ENCODE measurements around the gene LAMTOR3.
"Not testable (repeated sequence)": the region's sequence is repeated elsewhere in the genome, so short reads cannot be mapped to it uniquely, and the experiment has no call there.

The LAMTOR3 gene

GRCh38 chr4:99832758-99833157 is 61.5 kb downstream of the LAMTOR3 start:
- no peak for DNase-seq (ENCODE audit: low read depth in 2 of 2, low spot score in 1 of 2)

DNA sequence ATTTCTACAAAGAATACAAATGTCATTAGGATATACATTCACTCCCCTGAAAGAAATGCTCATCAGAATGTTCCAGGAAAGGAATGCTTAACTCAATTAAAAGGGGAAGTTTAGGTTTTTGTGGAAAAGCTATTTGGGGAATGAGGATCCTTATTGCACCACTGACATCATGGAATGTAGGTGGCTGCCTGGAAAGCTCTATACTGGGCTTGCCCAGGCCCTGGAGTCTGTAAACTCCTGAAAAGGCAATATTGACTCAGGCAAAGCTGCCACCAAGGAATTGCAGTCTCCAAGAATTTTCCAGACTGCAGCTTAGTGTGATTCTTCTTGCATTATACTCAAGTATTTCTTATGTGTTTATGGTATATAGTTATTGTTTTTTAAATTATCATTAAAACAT is 61.9 kb downstream of the LAMTOR3 start:
- DNase-seq (ENCODE audit: low read depth in 2 of 2, low spot score in 1 of 2): no peak

GRCh38 chr4:99830051-99830450 is 64.2 kb downstream of the LAMTOR3 start:
- not testable (repeated sequence) for DNase-seq (ENCODE audit: low read depth in 2 of 2, low spot score in 1 of 2)

DNA sequence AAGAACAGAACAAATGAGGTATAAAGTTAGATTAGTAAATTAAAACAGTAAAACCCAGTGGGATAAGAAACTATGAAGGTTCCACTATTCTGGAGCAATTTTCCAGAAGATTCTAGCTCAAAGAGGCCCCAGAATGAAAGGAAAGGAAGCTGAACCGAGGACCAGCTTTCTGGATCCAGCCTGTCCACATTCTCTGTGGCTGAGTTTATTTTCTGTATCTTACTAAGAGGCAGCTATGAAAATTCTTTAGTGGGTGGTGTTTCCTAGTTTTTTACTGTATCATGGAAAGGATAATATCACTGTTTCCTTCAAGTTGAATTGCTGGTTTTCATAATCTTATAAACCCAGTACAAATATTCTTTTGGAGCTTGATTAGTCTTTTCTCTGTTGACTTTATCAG is 65.8 kb downstream of the LAMTOR3 start:
- DNase-seq (ENCODE audit: low read depth in 2 of 2, low spot score in 1 of 2): no peak
